ENCODE results near the gene C14orf132.

GRCh38 chr14:96057738-96058137, 18.6 kb downstream of the C14orf132 start:
- TF ChIP-seq CTCF (IDR thresholded peaks at IDR 0.05) (no peak), POLR2AphosphoS5 (IDR thresholded peaks at IDR 0.05) (no peak), POLR2A (IDR thresholded peaks at IDR 0.05) (no peak)
